GF-D8 (cell line): ENCODE measurements around the gene ST8SIA6.
"Not testable (repeated sequence)": the region's sequence is repeated elsewhere in the genome, so short reads cannot be mapped to it uniquely, and the experiment has no call there.

Source experiments
- DNase-seq: peaks from one replicate; lab custom pipeline; 2025; lab: John Stamatoyannopoulos, UW

ST8SIA6 gene

GRCh38 chr10:17426263-17426750 lies 28.1 kb downstream of the ST8SIA6 start:
- no peak for DNase-seq

DNA sequence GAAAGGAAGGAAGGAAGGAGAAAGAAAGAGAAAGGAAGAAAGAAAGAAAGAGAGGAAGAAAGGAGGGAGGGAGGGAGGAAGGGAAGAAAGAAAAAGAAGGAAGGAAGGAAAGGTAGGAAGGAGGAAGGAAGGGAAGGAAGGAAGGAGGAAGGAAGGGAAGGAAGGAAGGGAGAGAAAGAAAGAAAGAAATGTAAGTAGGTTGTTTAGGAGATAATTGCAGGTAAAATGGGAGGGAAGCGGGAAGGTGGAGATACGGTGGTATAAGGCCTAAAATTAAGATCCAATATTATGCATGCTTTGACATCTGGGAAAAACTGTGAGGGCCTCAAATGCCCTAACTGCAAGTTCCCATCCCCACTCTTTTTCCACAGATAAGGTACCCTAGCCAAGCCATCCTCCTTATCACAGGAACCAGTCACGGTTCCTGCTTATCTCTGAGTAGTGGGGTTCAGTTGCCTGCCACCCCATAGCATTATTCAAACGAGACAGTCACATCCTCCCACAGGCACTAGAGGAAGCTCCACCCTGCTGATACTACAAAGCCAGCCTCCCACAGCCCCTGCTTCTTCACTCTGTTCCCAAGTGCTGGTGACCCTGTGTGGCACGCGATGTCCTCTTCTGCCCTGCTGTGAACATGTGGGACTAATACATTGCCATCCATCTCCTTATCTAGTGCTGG lies 28.7 kb downstream of the ST8SIA6 start:
- DNase-seq = no peak

DNA sequence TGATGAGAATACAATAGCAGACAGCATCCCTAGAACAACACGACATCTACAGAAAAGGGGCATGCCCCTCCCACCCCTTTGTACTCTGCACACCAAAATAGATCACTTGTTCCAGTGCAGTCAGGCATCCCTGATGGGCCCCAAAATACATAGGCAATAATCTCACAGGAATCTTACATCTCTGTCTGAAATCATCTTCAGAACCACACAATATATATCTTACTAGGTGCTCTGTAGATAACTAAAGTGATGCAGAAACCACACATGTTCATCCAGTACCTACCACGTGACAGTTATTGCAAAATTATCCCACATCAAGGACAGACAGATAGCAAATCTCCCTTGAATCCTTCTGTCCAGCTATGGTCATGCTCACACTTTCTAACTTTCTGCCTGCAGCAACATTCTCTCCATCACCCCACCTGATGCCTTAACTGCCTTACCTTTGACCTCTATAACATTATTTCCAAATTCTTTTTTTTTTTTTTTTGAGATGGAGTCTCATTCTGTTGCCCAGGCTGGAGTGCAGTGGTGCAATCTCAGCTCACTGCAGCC lies 30.7 kb downstream of the ST8SIA6 start:
- DNase-seq = no peak

- no peak for DNase-seq
These were observed 31.5 kb downstream of the ST8SIA6 start for GRCh38 chr10:17422931-17423330.

DNA sequence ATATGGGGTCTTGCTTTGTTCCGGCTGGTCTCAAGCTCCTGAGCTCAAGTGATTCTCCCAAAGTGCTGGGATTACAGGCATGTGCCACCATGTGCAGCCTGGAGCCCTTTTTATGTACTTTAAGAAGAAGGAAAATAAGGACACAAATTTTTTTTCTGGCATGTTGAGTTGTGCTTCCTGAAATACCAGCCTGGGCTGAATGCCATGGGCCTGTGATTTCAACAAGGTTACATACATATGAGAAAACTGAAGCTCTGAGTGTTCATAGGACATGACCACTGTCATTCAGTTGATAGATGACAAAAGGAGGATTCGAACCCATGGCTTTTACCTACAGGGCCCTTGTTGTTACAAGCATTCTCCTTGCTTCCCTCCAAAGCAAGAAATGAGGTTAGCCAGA lies 36.1 kb downstream of the ST8SIA6 start:
- DNase-seq = no peak

GRCh38 chr10:17416442-17417211 lies 37.8 kb downstream of the ST8SIA6 start:
- DNase-seq = no peak

DNA sequence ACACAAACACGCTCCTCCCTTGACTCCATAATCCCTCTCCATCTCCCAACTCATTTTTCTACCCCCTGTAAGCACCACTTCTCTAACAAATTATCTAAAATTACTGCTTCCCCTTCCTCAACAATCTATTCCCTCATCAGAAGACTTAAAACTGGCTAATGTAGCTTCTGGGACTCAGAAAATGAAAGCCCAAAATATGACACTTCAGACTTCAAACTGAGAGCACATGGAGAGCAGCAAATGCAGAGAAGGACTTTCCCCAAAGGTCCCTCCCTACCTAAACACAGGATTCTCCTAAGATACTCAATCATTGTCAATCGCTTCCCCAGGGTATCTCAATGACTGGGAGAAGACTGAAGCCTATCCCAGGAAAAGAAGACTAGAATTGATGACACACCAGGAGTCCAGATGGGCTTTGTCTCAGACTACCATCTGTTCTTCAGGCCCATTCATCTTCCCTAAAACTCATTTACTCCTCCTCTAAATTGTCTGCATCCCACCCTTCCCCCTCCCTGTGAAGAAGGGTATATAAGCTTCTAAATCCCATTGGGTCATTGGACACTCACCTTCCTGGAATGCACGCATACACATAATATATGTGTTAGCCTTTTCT lies 39.2 kb downstream of the ST8SIA6 start:
- no peak for DNase-seq

GRCh38 chr10:17414484-17414883 lies 39.9 kb downstream of the ST8SIA6 start:
- DNase-seq = no peak

DNA sequence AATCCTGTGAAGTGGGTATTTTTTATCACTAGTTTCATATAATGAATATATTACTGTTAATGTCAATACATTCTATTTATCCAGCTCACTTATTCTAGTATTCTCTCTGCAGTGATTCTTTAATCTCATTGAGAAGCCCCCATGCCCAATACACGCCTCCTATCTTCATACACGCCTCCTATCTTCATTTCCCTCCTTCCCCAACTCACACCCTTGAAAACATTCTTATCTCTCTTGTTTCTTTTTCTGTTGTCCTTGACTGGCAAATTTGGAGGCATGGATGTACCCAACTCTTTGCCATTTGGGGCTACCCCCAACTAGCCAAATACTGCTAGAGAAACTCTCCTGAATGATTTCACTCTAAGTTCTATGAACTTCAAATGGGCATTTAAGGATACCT lies 40.5 kb downstream of the ST8SIA6 start:
- no peak for DNase-seq

DNA sequence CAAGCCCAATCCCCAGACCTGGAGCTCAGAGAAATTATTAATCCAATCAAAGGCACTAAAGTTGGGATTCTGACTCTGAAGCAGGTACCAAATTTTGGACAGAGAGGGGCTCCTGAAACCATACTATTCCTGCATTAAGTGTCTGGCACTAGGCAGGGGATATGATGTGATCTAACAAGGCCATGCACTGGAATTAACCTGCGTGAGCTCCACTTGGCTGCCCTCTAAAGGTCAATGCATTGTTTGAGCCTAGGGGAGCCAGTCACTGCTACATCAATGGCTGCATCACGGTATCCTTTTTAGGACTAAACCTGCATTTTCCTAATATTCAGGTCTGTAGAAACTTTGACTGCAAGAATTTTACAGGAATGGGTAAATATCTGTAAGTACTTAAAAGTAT lies 42.1 kb downstream of the ST8SIA6 start:
- DNase-seq = no peak

- no peak for DNase-seq
These were observed 43.5 kb downstream of the ST8SIA6 start for GRCh38 chr10:17410907-17411306.

DNA sequence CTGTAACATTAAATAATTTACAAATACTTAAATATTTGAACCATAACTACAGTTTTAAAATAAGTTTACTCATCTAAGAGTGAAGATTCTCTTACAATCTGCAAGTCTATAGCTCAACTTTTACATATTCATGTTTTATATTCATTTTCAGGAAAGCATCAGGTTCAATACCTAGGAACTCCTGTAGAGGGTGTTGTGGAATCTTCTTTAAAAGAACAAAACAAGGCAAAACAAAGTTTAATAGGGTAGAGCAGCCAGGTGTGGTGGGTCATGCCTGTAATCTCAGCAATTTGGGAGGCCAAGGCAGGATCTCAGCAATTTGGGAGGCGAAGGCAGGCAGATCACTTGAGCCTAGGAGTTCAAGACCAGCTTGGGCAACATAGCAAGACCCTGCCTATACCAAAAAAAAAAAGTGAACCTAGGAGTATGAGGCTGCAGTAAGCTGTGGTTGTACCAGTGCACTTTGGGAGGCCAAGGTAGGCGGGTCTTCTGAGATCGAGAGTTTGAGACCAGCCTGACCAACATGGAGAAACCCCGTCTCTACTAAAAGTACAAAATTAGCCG lies 45.1 kb downstream of the ST8SIA6 start:
- DNase-seq = no peak

- DNase-seq = no peak
These were observed 47.3 kb downstream of the ST8SIA6 start for GRCh38 chr10:17407047-17407446.

DNA sequence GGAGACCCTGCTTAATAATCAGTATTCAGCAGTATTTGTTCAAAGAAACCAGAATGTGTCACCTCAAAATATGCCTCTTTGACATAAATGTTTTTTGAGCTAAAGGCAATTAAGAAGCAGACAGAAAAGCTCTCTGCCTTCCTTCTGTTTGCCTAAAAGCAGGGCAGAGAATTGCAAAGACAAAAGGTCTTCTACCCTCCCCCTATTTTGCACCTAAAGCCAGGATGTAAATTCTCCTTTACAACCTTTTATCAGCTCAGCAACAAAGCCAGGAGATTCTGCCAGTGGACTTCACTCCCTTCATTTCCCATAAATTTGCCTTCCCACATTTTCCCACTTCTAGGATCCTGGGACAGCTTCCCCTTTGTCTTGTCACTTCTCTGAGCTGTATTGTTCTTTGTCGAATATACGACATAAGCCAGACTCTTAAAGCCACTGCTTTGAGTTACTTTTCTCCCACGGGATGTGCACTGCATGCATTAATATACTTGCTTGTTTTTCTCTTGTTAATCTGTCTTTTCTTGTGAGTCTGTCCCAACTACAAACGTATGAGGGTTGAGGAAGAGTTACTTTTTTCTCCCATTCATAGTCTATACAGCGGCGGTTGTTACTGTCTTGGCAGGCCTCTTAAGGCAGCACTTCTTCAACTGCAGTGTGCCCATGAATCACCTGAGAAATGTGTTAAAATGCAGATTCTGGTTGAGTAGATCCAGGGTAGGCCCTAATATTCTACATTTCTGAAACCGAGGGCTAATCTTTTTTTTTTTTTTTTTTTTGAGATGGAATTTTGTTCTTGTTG lies 48.2 kb downstream of the ST8SIA6 start:
- no peak for DNase-seq

DNA sequence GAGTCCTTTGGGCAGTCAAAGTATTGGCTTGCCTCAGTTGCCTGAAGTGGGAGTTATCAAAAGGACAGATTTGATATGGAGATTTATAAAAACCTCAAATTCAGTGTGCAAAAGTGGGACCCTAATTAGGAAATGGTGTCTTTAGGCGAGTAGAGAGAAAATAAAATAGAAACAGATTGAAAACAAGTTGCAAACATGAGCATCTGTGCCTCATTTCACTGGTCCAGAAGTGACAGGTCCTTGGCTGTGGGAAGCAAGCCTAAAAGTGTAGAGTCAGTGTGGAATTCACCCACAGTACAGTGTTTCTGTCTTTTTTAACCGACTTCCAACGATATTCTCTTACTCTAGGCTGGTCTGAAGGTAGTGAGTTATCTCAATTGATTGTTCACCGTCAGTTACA lies 51.2 kb downstream of the ST8SIA6 start:
- DNase-seq = no peak

- DNase-seq = not testable (repeated sequence)
These were observed 52.4 kb downstream of the ST8SIA6 start for GRCh38 chr10:17402040-17402439.

GRCh38 chr10:17396004-17396403 lies 58.4 kb downstream of the ST8SIA6 start:
- DNase-seq = no peak

DNA sequence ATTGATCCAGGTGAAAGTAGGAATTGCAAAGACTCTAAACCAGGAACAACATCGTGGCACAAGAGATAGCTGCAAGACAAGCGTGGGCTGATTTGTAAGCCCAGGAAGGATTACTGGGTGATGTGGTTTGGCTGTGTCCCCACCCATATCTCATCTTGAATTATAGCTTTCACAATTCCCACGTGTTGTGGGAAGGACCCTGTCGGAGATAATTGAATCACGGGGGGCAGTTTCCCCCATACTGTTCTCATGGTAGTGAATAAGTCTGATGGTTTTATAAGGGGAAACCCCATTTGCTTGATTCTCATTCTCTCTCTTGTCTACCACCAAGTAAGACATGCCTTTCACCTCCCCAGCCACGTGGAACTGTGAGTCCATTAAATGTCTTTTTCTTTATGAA lies 59.5 kb downstream of the ST8SIA6 start:
- DNase-seq = no peak

DNA sequence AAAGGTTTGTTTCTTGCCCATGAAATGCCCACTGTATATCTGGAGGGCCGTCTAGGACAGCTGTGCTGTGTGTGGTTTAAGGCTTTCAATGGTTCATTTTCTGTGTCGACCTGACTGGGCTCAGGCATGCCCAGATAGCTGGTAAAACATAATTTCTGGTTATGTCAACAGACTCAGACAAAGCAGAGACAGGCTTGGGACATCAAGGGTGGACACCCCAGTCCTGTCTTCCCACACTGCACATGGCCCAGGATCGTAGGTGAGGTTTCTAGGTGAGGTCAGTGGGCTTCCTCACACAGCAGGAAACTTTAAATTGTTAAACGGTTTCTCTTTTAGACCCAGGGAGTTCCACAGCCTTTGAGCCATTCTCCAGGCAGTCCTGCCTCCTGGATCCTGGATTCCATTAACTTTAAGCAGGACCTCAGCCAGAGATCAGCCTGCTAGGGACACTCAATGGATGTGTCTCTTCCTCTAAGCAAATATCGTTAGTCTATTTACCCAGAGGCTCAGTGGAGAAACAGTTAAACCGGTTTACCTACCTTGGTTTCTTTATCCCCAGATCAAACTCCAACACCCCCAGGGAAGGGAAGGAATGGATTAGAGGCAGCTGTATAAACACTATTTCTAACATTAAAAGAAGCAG lies 66.4 kb downstream of the ST8SIA6 start:
- no peak for DNase-seq

GRCh38 chr10:17386616-17387075 lies 67.7 kb downstream of the ST8SIA6 start:
- no peak for DNase-seq

DNA sequence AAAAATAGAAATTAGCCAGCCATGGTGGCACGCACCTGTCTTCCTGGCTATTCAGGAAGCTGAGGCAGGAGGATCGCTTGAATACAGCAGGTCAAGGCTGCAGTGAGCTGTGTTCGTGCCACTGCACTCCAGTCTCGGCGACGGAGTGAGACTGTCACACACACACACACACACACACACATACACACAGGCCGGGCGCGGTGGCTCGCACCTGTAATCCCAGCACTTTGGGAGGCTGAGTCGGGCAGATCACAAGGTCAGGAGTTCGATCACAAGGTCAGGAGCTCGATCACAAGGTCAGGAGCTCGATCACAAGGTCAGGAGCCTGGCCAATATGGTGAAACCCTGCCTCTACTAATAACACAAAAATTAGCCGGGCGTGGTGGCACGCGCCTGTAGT lies 68.4 kb downstream of the ST8SIA6 start:
- DNase-seq = no peak
